Colonic mucosa (tissue), 4 donors: ENCODE measurements around the gene C1QB. TPM values are rescaled to one million over a fixed set of nuclear protein-coding genes. Genes with fewer than 3 reads are reported as not detected.

ENCODE experiments used
- DNase-seq: peaks from one replicate; pipeline ENCODE4 v3.0.0-alpha.2; 2020
- H3K27ac ChIP-seq: fragments of 200-600 bp; one replicate; pipeline ENCODE4 v1.8.0; 2021
- H3K27me3 ChIP-seq: fragments of 200-600 bp; one replicate; pipeline ENCODE4 v1.8.0; 2021
- H3K36me3 ChIP-seq: fragments of 200-600 bp; one replicate; pipeline ENCODE4 v1.8.0; 2021
- H3K4me1 ChIP-seq: fragments of 200-600 bp; one replicate; pipeline ENCODE4 v1.8.0; 2021; ENCODE audit warnings: mild to moderate bottlenecking
- H3K4me3 ChIP-seq: fragments of 200-600 bp; one replicate; pipeline ENCODE4 v1.8.0; 2021
- H3K9ac ChIP-seq, 2 donors: one replicate each; pipeline ENCODE4 v1.7.0; 2013; ENCODE audit warnings: control low read depth in 2 of 2, low read depth in 2 of 2, low read length in 2 of 2
- H3K9me3 ChIP-seq: fragments of 200-600 bp; one replicate; pipeline ENCODE4 v1.8.0; 2021
- intact Hi-C: fragments of 100-400 bp; cut with DNase I; formaldehyde crosslinking; loops from one replicate; pipeline ENCODE4 v1.14.1; 2022
- total RNA-seq, 2 donors: library from RNA; stranded (reverse); fragmentation: NEBNext Ultra II Directional in 1 of 2; extraction: Animal tissue kit (Norgen Biotek cat#: 25700) in 1 of 2; gene quantifications; one replicate each; pipeline ENCODE4 v1.2.1, GENCODE V29; 2021
- TF ChIP-seq, protein P1 (sequence below): fragments of 200-600 bp; IDR thresholded peaks from one replicate; pipeline ENCODE4 v1.8.0; 2022; ENCODE audit warnings: antibody characterized with exemption, mild to moderate bottlenecking
- donor health status: healthy.
- donor health status: DM: no; HTN: no; CAD: no.
- donor health status: DM: no; HTN: no; CAD: no.

The C1QB gene
- total RNA-seq, 2 donors from 2014 or later: 44.6 to 72.5 TPM

DNA sequence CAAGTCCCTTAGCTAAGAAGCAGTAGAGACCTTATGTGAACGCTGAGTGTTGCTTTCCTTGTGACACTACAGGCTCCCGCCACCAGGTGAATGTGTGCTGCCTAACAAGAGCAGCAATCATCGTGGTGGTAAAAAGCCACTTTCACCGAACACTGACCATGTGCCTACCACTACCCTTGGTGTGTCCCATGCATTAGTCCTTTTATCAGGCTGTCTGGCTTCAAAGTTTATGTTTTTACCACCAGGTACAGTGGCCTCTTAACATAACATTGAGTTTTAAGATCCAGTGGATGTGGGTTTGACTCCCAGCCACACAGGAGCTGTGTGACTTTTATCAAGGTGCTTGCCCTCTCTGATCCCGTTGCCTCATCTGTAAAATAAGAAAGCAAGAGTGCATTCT is 1.7 kb downstream of the C1QB start:
- H3K9ac ChIP-seq: no peak overlapping the region
- intact Hi-C loops: no loop called here
- H3K9me3 ChIP-seq: no peaks in the 10 kb centered on the region
- TF ChIP-seq, protein P1, sequence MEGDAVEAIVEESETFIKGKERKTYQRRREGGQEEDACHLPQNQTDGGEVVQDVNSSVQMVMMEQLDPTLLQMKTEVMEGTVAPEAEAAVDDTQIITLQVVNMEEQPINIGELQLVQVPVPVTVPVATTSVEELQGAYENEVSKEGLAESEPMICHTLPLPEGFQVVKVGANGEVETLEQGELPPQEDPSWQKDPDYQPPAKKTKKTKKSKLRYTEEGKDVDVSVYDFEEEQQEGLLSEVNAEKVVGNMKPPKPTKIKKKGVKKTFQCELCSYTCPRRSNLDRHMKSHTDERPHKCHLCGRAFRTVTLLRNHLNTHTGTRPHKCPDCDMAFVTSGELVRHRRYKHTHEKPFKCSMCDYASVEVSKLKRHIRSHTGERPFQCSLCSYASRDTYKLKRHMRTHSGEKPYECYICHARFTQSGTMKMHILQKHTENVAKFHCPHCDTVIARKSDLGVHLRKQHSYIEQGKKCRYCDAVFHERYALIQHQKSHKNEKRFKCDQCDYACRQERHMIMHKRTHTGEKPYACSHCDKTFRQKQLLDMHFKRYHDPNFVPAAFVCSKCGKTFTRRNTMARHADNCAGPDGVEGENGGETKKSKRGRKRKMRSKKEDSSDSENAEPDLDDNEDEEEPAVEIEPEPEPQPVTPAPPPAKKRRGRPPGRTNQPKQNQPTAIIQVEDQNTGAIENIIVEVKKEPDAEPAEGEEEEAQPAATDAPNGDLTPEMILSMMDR: no peak
- DNase-seq: no peak
- H3K4me1 ChIP-seq: no peaks in the 10 kb centered on the region
- no peak overlapping the region for H3K4me3 ChIP-seq
- H3K36me3 ChIP-seq: no peaks in the 10 kb centered on the region
- no peak overlapping the region for H3K27ac ChIP-seq
- H3K27me3 ChIP-seq: no peaks in the 10 kb centered on the region

DNA sequence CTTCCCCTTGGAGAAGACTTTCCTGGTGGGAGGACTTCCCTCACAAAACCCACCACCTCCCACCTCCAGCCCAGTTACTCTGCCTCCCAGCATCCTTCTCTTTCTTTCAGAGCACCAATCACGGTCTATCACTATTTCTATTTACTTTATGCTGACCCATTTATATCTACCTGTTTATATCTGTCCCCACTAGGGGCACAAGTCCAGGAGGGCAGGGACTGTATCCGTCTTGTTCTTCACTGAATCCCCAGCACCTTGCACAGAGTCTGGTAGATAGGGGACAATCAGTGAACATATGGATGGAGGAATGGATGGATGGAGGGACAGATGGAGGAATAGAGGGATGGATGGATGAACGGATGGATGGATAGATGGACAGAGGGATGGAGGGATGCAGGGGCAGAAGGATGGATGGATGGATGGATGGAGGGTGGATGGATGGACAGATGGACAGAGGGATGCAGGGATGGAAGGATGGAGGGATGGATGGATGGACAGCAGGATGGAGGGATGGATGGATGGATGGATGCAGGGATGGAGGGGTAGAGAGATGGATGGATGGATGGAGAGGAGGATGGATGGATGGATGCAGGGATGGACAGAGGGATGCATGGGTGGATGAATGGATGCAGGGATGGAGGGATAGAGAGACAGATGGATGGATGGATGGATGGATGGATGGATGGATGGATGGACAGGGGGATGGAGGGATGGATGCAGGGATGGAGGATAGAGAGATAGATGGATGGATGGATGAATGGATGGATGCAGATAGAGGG is 5.5 kb downstream of the C1QB start:
- no peaks in the 10 kb centered on the region for H3K4me1 ChIP-seq
- no peaks in the 10 kb centered on the region for H3K9me3 ChIP-seq
- no peaks in the 10 kb centered on the region for H3K36me3 ChIP-seq
- intact Hi-C loops: no loop called here
- no peak overlapping the region for H3K4me3 ChIP-seq
- TF ChIP-seq, protein P1: no peak
- no peaks in the 10 kb centered on the region for H3K27me3 ChIP-seq
- H3K9ac ChIP-seq: no peak overlapping the region
- no peak overlapping the region for H3K27ac ChIP-seq
- no peak for DNase-seq

DNA sequence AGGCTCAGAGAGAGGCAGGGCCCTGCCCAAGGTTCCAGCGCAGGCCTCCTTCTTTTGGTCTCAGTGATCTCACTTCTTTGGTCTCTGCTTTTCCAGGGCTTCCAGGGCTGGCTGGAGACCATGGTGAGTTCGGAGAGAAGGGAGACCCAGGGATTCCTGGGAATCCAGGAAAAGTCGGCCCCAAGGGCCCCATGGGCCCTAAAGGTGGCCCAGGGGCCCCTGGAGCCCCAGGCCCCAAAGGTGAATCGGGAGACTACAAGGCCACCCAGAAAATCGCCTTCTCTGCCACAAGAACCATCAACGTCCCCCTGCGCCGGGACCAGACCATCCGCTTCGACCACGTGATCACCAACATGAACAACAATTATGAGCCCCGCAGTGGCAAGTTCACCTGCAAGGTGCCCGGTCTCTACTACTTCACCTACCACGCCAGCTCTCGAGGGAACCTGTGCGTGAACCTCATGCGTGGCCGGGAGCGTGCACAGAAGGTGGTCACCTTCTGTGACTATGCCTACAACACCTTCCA is 7.7 kb downstream of the C1QB start:
- intact Hi-C loops: loop anchor here (10.0 kb wide), 1 partner anchor 304 kb away; no protein-coding TSS in a partner anchor
- TF ChIP-seq, protein P1: no peak

DNA sequence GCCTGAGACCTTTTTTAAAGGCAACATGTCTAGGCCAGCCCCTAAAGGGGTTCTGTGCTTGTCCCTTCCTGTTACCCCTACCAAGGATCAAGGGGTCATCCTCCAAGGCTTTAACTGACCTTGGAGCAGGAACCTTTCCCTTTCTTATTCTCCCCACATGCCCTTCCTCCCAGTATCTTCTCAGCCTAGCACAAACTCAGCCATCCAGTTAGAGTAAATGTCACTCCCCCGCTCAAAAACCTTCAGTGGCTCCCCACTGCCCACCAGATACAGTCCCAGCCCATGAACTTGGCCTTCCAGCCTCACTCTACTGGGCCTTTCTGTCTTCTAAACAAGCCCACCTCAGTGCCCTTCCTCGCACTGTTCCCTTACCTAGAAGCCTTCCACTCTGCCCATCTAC is 8.8 kb downstream of the C1QB start:
- no peak for DNase-seq
- no peaks in the 10 kb centered on the region for H3K4me1 ChIP-seq
- H3K9me3 ChIP-seq: no peaks in the 10 kb centered on the region
- H3K4me3 ChIP-seq: no peak overlapping the region
- H3K27ac ChIP-seq: no peak overlapping the region
- intact Hi-C loops: loop anchor here (10.0 kb wide), 1 partner anchor 303 kb away; no protein-coding TSS in a partner anchor
- no peaks in the 10 kb centered on the region for H3K27me3 ChIP-seq
- H3K9ac ChIP-seq: no peak overlapping the region
- no peaks in the 10 kb centered on the region for H3K36me3 ChIP-seq
- TF ChIP-seq, protein P1: no peak

More for the DNA sequence above, 7.7 kb downstream of the C1QB start:
- Histone ChIP-seq H3K36me3 (no peaks in the 10 kb centered on the region), H3K9me3 (no peaks in the 10 kb centered on the region), H3K4me1 (no peaks in the 10 kb centered on the region), H3K27me3 (no peaks in the 10 kb centered on the region), H3K9ac (no peak overlapping the region), H3K27ac (no peak overlapping the region), H3K4me3 (no peak overlapping the region)
- no peak for DNase-seq

DNA sequence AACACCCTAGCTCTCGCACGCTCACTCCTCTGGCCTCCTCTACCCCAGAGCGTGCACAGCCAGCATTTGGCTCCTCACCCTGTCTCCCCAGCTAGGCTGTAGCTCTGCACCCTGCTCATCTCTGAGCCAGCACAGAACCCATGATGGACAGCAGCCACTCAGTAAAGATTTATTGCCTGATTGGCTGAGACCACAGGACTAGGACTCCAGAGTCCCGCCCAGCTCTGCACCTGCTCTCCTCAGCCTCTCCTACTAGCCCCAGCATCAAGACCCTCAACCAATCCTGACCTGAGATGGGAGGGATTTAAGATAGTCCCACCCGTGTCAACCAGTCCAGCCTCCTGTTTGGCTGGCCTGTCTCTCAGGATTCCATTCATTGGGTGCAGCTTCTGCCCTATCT is 9.3 kb downstream of the C1QB start:
- no peaks in the 10 kb centered on the region for H3K27me3 ChIP-seq
- TF ChIP-seq, protein P1: no peak
- no peaks in the 10 kb centered on the region for H3K9me3 ChIP-seq
- intact Hi-C loops: loop anchor here (10.0 kb wide), 1 partner anchor 302 kb away; no protein-coding TSS in a partner anchor
- no peak overlapping the region for H3K4me3 ChIP-seq
- no peak overlapping the region for H3K27ac ChIP-seq
- H3K9ac ChIP-seq: no peak overlapping the region
- no peak for DNase-seq
- H3K4me1 ChIP-seq: no peaks in the 10 kb centered on the region
- no peaks in the 10 kb centered on the region for H3K36me3 ChIP-seq
